NT2/D1 (cell line): Measurements from ENCODE around the gene PDILT.

Experiments used
- DNase-seq: peaks from one replicate; pipeline ENCODE4 v3.0.0-alpha.2; 2011; ENCODE audit warnings: low read depth, low spot score
- H3K27me3 ChIP-seq: 2 replicates; pipeline ENCODE4 v1.6.0; 2011; ENCODE audit warnings: mild to moderate bottlenecking; ENCODE audit not compliant: insufficient read length, insufficient read depth
- H3K36me3 ChIP-seq: 2 replicates; pipeline ENCODE4 v1.6.1; 2011; ENCODE audit warnings: mild to moderate bottlenecking, low read length, mixed read lengths; ENCODE audit not compliant: insufficient read depth, insufficient read length
- H3K4me1 ChIP-seq: 2 replicates; pipeline ENCODE4 v1.5.1; 2011; ENCODE audit not compliant: insufficient read depth, insufficient read length
- H3K4me3 ChIP-seq: 2 replicates; pipeline ENCODE4 v1.5.1; 2011; ENCODE audit warnings: low read depth; ENCODE audit not compliant: insufficient read length
- H3K9ac ChIP-seq: 2 replicates; pipeline ENCODE4 v1.6.0; 2011; ENCODE audit warnings: low read depth; ENCODE audit not compliant: insufficient read length
- H3K9me3 ChIP-seq: 2 replicates; pipeline ENCODE4 v1.5.1; 2011; ENCODE audit warnings: mild to moderate bottlenecking, low read length; ENCODE audit not compliant: insufficient read depth
- SUZ12 ChIP-seq: IDR thresholded peaks from 2 replicates; pipeline ENCODE4 v1.6.1; 2011; ENCODE audit not compliant: insufficient read length, insufficient read depth; ENCODE audit errors: extremely low read depth
- YY1 ChIP-seq: IDR thresholded peaks from 2 replicates; pipeline ENCODE4 v1.6.1; 2011; ENCODE audit not compliant: insufficient read length, insufficient read depth
- ZNF274 ChIP-seq: IDR thresholded peaks from 2 replicates; pipeline ENCODE4 v1.6.1; 2011; ENCODE audit warnings: mild to moderate bottlenecking, low read depth, low read length

Gene PDILT

DNA sequence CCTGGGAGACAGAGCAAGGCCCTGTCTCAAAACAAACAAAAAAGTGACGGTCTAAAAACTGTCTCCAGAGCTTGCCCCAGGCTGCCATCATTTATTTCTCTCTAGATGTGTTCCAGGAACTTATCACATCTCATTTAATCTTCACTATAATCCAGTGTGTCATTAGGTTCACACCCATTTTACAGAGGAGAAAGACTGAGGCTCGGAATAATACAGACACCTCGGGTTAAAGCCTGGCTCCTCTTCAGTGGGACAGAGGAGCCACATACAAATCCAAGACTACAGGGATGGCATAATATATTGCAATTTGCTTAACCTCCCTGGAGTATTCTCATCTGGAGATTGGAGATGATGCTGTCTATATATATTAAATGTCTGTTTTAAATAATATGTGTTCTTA is 5.9 kb downstream of the PDILT start:
- no peaks in the 10 kb centered on the region for H3K36me3 ChIP-seq
- no peaks in the 10 kb centered on the region for H3K27me3 ChIP-seq
- TF ChIP-seq YY1: no peak
- no peak for TF ChIP-seq SUZ12
- no peak for TF ChIP-seq ZNF274
- H3K4me3 ChIP-seq: no peak overlapping the region
- peaks cover 9% of the 10 kb centered on the region for H3K4me1 ChIP-seq
- no peak overlapping the region for H3K9ac ChIP-seq
- H3K9me3 ChIP-seq: no peaks in the 10 kb centered on the region
- no peak for DNase-seq

DNA sequence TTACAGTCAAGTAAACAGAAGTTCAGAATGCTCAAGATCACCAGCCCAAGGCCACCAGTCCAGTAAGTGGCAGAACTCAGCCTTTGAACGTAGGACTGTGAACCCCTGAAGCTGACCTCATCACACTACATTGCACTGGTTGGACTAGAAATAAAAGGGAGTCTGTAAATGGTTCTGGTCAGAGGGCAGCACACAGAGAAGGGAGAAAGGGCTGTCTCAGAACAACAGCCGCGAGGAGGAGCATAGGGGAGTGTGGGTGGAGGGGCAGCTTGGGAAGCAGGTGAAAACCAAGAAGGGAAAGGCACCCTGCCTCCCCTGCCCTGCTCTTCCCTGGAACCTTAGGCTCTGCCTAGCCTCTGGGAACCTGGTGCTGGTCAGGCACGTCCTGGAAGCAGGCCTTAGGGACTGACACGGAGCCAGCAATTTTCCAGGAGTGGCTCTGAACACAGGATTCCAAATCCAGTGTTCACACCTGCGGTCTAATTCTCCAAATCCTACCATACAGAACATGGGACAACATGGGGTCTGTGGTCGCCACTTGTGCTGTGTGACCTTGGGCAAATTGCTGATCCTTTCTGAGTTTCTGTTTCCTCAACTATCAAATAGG is 7.0 kb downstream of the PDILT start:
- H3K36me3 ChIP-seq: no peaks in the 10 kb centered on the region
- no peak overlapping the region for H3K4me3 ChIP-seq
- no peaks in the 10 kb centered on the region for H3K9me3 ChIP-seq
- no peaks in the 10 kb centered on the region for H3K27me3 ChIP-seq
- H3K9ac ChIP-seq: no peak overlapping the region
- TF ChIP-seq SUZ12: no peak
- TF ChIP-seq ZNF274: no peak
- no peak for TF ChIP-seq YY1
- H3K4me1 ChIP-seq: peaks cover 7% of the 10 kb centered on the region
- no peak for DNase-seq

DNA sequence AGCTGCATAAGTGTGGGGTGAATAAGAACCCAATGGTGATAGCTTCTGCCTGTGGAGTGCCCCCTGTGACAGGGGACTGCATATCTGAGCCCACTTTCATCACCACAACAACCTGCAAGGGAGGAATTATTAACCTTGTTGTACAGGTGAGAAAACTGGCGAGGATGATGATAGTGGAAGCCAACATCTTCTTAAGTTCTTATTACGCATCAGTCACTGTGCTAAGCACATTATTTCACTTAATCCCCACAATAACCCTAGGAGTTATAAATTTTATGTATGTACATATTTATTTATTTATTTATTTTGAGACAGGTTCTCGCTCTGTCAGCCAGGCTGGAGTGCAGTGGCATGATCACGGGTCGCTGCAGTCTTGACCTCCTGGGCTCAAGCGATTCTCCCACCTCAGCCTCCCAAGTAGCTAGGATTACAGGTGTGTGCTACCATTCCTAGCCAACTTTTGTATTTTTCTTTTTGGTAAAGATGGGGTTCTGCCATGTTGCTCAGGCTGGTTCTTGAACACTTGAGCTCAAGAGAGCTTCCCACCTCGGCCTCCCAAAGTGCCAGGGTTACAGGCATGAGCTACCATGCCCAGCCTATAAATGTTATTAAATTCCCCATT is 7.6 kb downstream of the PDILT start:
- Histone ChIP-seq H3K27me3 (no peaks in the 10 kb centered on the region), H3K4me1 (peaks cover 6% of the 10 kb centered on the region), H3K9ac (no peak overlapping the region), H3K9me3 (no peaks in the 10 kb centered on the region), H3K36me3 (no peaks in the 10 kb centered on the region), H3K4me3 (no peak overlapping the region)
- no peak for DNase-seq
- TF ChIP-seq SUZ12: no peak
- TF ChIP-seq ZNF274: no peak
- no peak for TF ChIP-seq YY1

- Histone ChIP-seq H3K36me3 (no peaks in the 10 kb centered on the region), H3K9me3 (no peaks in the 10 kb centered on the region), H3K27me3 (no peaks in the 10 kb centered on the region), H3K4me3 (no peak overlapping the region), H3K4me1 (no peaks in the 10 kb centered on the region), H3K9ac (no peak overlapping the region)
- no peak for DNase-seq
- TF ChIP-seq ZNF274: no peak
- no peak for TF ChIP-seq YY1
- no peak for TF ChIP-seq SUZ12
Measured at GRCh38 chr16:20395946-20396345, 8.6 kb downstream of the PDILT start.

GRCh38 chr16:20393801-20394577 is 10.5 kb downstream of the PDILT start:
- H3K4me1 ChIP-seq: no peaks in the 10 kb centered on the region
- H3K9ac ChIP-seq: no peak overlapping the region
- H3K9me3 ChIP-seq: no peaks in the 10 kb centered on the region
- no peaks in the 10 kb centered on the region for H3K27me3 ChIP-seq
- no peak for DNase-seq
- TF ChIP-seq YY1 (no peak), SUZ12 (no peak), ZNF274 (no peak)
- H3K4me3 ChIP-seq: no peak overlapping the region
- H3K36me3 ChIP-seq: no peaks in the 10 kb centered on the region

DNA sequence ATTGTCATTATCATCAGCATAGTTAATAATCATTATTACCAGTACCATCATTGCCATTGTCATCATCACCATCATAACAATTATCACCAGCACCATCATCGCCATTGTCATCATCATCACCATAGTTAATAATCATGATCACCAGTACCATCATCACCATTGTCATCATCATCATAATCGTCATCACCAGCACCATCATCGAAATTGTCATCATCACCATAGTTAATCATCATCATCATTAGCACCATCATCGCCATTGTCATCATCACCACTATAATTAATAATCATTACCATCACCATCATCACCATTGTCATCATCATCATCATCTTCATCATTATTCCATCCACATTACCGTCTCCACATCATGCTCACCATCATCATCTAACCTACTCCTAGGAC is 13.5 kb downstream of the PDILT start:
- H3K4me1 ChIP-seq: no peaks in the 10 kb centered on the region
- no peak for DNase-seq
- H3K9me3 ChIP-seq: no peaks in the 10 kb centered on the region
- H3K36me3 ChIP-seq: no peaks in the 10 kb centered on the region
- H3K9ac ChIP-seq: no peak overlapping the region
- H3K4me3 ChIP-seq: no peak overlapping the region
- H3K27me3 ChIP-seq: no peaks in the 10 kb centered on the region
- TF ChIP-seq SUZ12 (no peak), ZNF274 (no peak)

DNA sequence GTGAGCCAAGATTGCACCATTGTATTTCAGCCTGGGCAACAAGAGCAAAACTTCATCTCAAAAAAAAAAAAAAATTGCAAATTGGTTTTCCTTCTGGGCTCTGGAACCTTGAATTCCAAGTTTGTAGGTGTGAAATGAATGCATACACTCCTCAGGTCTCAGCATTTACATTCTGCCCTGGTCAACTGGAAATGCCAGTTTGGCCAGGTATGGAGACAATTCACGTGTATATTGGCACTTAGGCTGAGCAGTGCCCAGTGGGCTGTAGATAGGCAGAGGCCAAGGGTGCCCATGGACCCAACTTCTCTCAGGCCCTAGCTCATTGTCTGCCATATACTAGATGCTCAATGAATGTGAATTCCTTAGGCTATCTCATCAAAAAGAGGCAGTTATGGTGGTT is 15.7 kb downstream of the PDILT start:
- Histone ChIP-seq H3K9me3 (no peaks in the 10 kb centered on the region), H3K9ac (no peak overlapping the region), H3K4me3 (no peak overlapping the region), H3K36me3 (no peaks in the 10 kb centered on the region), H3K27me3 (no peaks in the 10 kb centered on the region), H3K4me1 (no peaks in the 10 kb centered on the region)
- no peak for DNase-seq
- no peak for TF ChIP-seq ZNF274
- no peak for TF ChIP-seq SUZ12
- TF ChIP-seq YY1: no peak
